K562 (cell line): ENCODE results near the gene ZKSCAN3. TPM values are rescaled to one million over a fixed set of nuclear protein-coding genes. Genes with fewer than 3 reads are reported as not detected.

Source experiments
- ATAC-seq: fragments of 200-7000 bp; cut with Tn5 transposase; 3 replicates; pipeline ENCODE4 v1.9.1; 2020; ENCODE audit warnings: moderate library complexity
- BruUV-seq: library from RNA; stranded (reverse); fragments of 400-500 nt; replicated peaks from 2 replicates; lab custom pipeline; 2021; lab: Mats Ljungman, UMichigan
- CTCF ChIA-PET: fragments of 300-600 bp; formaldehyde crosslinking; extraction: SDS; loops from one replicate; lab custom pipeline; 2021; ENCODE audit warnings: low intra/inter-chr PET ratio; lab: Yijun Ruan, JAX
- POLR2A ChIA-PET: fragments of 300-600, 350-650 bp; sonication (Branson Sonifier 250); formaldehyde crosslinking; extraction: SDS; loops from one replicate; lab custom pipeline; 2021; ENCODE audit warnings: antibody characterized with exemption, inconsistent platforms; lab: Yijun Ruan, JAX
- DNase-seq, 4 experiments: peaks; one replicate each; pipeline versions ENCODE4 v3.0.0 to v3.0.0-alpha.2; 2011 to 2018; ENCODE audit warnings: low spot score in 3 of 4, mixed read lengths in 3 of 4; ENCODE audit errors: extremely low read depth in 1 of 4
- FAIRE-seq: peaks from 2 replicates; lab custom pipeline; 2011; peaks lifted over from hg19 to GRCh38; lab: Jason Lieb, UNC
- H2AFZ ChIP-seq: 2 replicates; pipeline ENCODE4 v1.6.0; 2011; ENCODE audit warnings: low read depth, low read length, control low read depth, inconsistent platforms
- H3K27ac ChIP-seq: fragments of 200-600 bp; 3 replicates; pipeline ENCODE4 v1.8.0; 2011; ENCODE audit warnings: low read depth, mild to moderate bottlenecking, control low read depth, inconsistent platforms, low read length, moderate library complexity, mixed read lengths; ENCODE audit errors: extremely low read depth
- H3K27me3 ChIP-seq, 2 experiments: fragments of 300-600 bp in 1 of 2; 2 replicates in 1 of 2; 3 replicates in 1 of 2; pipeline versions ENCODE4 v1.6.0 to v1.8.0; 2011; ENCODE audit warnings: inconsistent platforms in 2 of 2, low read length in 2 of 2, mild to moderate bottlenecking in 1 of 2, mixed read lengths in 1 of 2, moderate library complexity in 1 of 2; ENCODE audit not compliant: control insufficient read depth in 2 of 2, insufficient read depth in 2 of 2
- H3K36me3 ChIP-seq: fragments of 300-600 bp; 3 replicates; pipeline ENCODE4 v1.8.0; 2011; ENCODE audit warnings: mild to moderate bottlenecking, low read length, inconsistent platforms; ENCODE audit not compliant: control insufficient read depth, insufficient read depth
- H3K4me1 ChIP-seq, 2 experiments: fragments of 200-600 bp in 1 of 2; replicated peaks in 1 of 2; 2 replicates in 1 of 2; 3 replicates in 1 of 2; pipeline versions ENCODE4 v1.5.1 to v1.8.0; 2011; ENCODE audit warnings: inconsistent platforms in 2 of 2, low read length in 2 of 2, mild to moderate bottlenecking in 1 of 2, mixed read lengths in 1 of 2, moderate library complexity in 1 of 2; ENCODE audit not compliant: control insufficient read depth in 2 of 2, insufficient read depth in 2 of 2
- H3K4me2 ChIP-seq: 2 replicates; pipeline ENCODE4 v1.6.1; 2011; ENCODE audit warnings: low read length, control low read depth, inconsistent platforms, mixed read lengths; ENCODE audit not compliant: insufficient read depth
- H3K4me3 ChIP-seq: fragments of 200-600 bp; sonication (generic), shearing (Covaris generic); 2 replicates; pipeline ENCODE4 v1.5.1; 2016; ENCODE audit warnings: control low read depth, inconsistent platforms
- H3K79me2 ChIP-seq: fragments of 200-600 bp; 3 replicates; pipeline ENCODE4 v1.8.0; 2011; ENCODE audit warnings: low read length, inconsistent platforms; ENCODE audit not compliant: control insufficient read depth, insufficient read depth
- H3K9ac ChIP-seq, 2 experiments: 2 replicates each; pipeline versions ENCODE4 v1.6.0 to v1.6.1; 2011; ENCODE audit warnings: low read depth in 2 of 2, low read length in 2 of 2, control low read depth in 1 of 2, inconsistent platforms in 1 of 2, mild to moderate bottlenecking in 1 of 2, mixed read lengths in 1 of 2; ENCODE audit not compliant: insufficient read depth in 1 of 2
- H3K9me1 ChIP-seq: one replicate; pipeline ENCODE4 v1.6.0; 2011; ENCODE audit warnings: inconsistent platforms, mild to moderate bottlenecking, low read length, moderate library complexity; ENCODE audit not compliant: control insufficient read depth, insufficient read depth
- H3K9me3 ChIP-seq: replicated peaks from 2 replicates; pipeline ENCODE4 v1.5.1; 2011; ENCODE audit warnings: low read depth, low read length, inconsistent platforms; ENCODE audit not compliant: control insufficient read depth, insufficient read depth
- H4K20me1 ChIP-seq: replicated peaks from 2 replicates; pipeline ENCODE4 v1.6.1; 2011; ENCODE audit warnings: low read length, inconsistent platforms, mixed read lengths; ENCODE audit not compliant: control insufficient read depth, insufficient read depth
- CEBPG ChIP-seq, 3 experiments: fragments of 200-800 bp in 1 of 3; sonication (Bioruptor generic) in 1 of 3; sonication (generic) in 1 of 3; formaldehyde crosslinking in 1 of 3; IDR thresholded peaks in 2 of 3; conservative IDR thresholded peaks in 1 of 3; 2 replicates each; pipeline versions ENCODE4 v1.6.1 to v1.8.0; 2016 to 2022; ENCODE audit warnings: missing compliant biosample characterization in 2 of 3, missing genetic modification characterization in 2 of 3, mild to moderate bottlenecking in 1 of 3, missing genetic modification reagents in 1 of 3
- ILF3 ChIP-seq: fragments of 450-650 bp; IDR thresholded peaks from 2 replicates; pipeline ENCODE4 v1.6.1; 2018; ENCODE audit warnings: antibody characterized with exemption, mild to moderate bottlenecking, moderate library complexity, borderline replicate concordance
- L3MBTL2 ChIP-seq: fragments of 450-650 bp; IDR thresholded peaks from 2 replicates; pipeline ENCODE4 v1.6.1; 2016; ENCODE audit warnings: mild to moderate bottlenecking, moderate library complexity
- MXI1 ChIP-seq: IDR thresholded peaks from 2 replicates; pipeline ENCODE4 v1.6.1; 2011; ENCODE audit warnings: low read depth, mild to moderate bottlenecking, improper control_type of control experiment, low read length
- NR3C1 ChIP-seq: sonication (generic); formaldehyde crosslinking; IDR thresholded peaks from 2 replicates; pipeline ENCODE4 v1.8.1; 2022; ENCODE audit warnings: missing genetic modification reagents
- SLC30A9 ChIP-seq: fragments of 250-450 bp; sonication (Bioruptor Pico); IDR thresholded peaks from 2 replicates; pipeline ENCODE4 v1.8.0; 2022; ENCODE audit warnings: mild to moderate bottlenecking, moderate library complexity
- ZNF584 ChIP-seq: fragments of 200-800 bp; sonication (Bioruptor generic); IDR thresholded peaks from 2 replicates; pipeline ENCODE4 v1.6.1; 2016; ENCODE audit warnings: low read depth, mild to moderate bottlenecking, missing genetic modification characterization, missing compliant biosample characterization
- ZNF668 ChIP-seq: fragments of 250-450 bp; sonication (Bioruptor Pico); IDR thresholded peaks from 2 replicates; pipeline ENCODE4 v1.8.0; 2022; ENCODE audit warnings: mild to moderate bottlenecking, inconsistent platforms
- WGBS: fragments of 100-300 bp; shearing (Covaris generic); methylation state at CpG from one replicate; pipeline ENCODE4 v1.1.6; 2016; ENCODE audit warnings: low coverage, mixed read lengths; ENCODE audit not compliant: insufficient coverage; ENCODE audit errors: missing lambda C conversion rate; 5-methylcytosine and 5-hydroxymethylcytosine counted together
- in situ Hi-C: fragments of 300-500 bp; cut with MboI; formaldehyde crosslinking; loops from 4 replicates; pipeline ENCODE4 v1.15.0; 2018; ENCODE audit warnings: inconsistent platforms, mixed read lengths
- intact Hi-C: fragments of 100-400 bp; cut with micrococcal nuclease; formaldehyde crosslinking; loops from 2 replicates; pipeline ENCODE4 v1.14.2; 2022
- polyA plus RNA-seq, 8 experiments: library from polyadenylated mRNA; depleted of rRNA in 4 of 8; stranded (reverse) in 5 of 8; unstranded in 3 of 8; fragments of >200 nt; fragmentation: Nextera tagmentation in 2 of 8; fragmentation: Illumina TruSeq in 1 of 8; extraction: Ambion mirVana in 2 of 8; extraction: Trizol in 1 of 8; gene quantifications; 2 replicates each; pipeline versions ENCODE4 v1.2.1 to v1.2.3, GENCODE V29; 2011 to 2014; ENCODE audit warnings: inconsistent platforms in 1 of 8, missing spikeins in 1 of 8
- total RNA-seq, 7 experiments: library from RNA; depleted of rRNA in 6 of 7; stranded (reverse); fragments of >200 nt in 6 of 7; fragmentation: Illumina TruSeq in 2 of 7; extraction: Trizol in 2 of 7; gene quantifications; 2 replicates each; pipeline versions ENCODE4 v1.2.1 to v1.2.3, GENCODE V29; 2011 to 2021; ENCODE audit warnings: low replicate concordance in 1 of 7

ZKSCAN3 gene
- total and polyA plus RNA-seq, 9 of the 15 experiments (the other 6 are each of a cell fraction or from before 2014, with no cell fraction given): 3.0 to 12.4 (median 10.2) TPM

DNA sequence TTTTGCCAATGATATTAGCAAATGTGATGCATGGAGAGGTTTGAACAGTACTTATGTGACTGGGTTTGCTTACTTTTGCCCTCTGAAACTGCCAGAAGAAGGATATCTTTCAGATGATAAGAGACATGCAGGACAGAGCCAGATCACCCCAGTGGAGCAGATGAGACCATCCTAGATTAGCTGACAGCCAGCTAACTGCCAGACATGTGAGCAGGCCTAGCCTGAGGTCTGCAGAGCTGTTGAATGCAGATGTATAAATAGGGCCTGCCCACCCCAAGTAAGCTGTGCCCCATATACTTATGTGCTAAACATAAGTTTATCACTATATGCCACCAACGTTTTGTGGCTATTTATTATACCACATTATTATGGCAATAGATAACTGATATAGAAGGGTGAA lies 19.7 kb upstream of the ZKSCAN3 start:
- peaks cover 16% of the 10 kb centered on the region for H3K36me3 ChIP-seq
- intact Hi-C loops: no loop called here
- TF ChIP-seq L3MBTL2: no peak
- no peak for TF ChIP-seq SLC30A9 (CRISPR knock-in tag)
- no peak for TF ChIP-seq CEBPG (CRISPR knock-in tag; IDR thresholded peaks at IDR 0.05)
- TF ChIP-seq CEBPG (tag; conservative IDR thresholded peaks at IDR 0.05 in 1 of 2, IDR thresholded peaks at IDR 0.05 in 1 of 2): no peak
- no peak for TF ChIP-seq ZNF668 (CRISPR knock-in tag)
- TF ChIP-seq NR3C1 (CRISPR knock-in tag): no peak
- no peak for TF ChIP-seq ILF3
- TF ChIP-seq ZNF584 (CRISPR knock-in tag): no peak
- no peak for TF ChIP-seq MXI1
- TF ChIP-seq, all 486 proteins: peak for 0
- no TSS peak for BruUV-seq
- 8% methylated on average over 1 of the region's 1 CpG for WGBS
- FAIRE-seq (no peak), DNase-seq (peak in 1 of 4 experiments; percentile 27), ATAC-seq (no peak)
- Histone ChIP-seq H3K4me2 (no peak overlapping the region), H3K9ac (no peak overlapping the region), H3K27me3 (no peaks in the 10 kb centered on the region), H3K9me3 (peaks cover 11% of the 10 kb centered on the region), H2AFZ (no peak overlapping the region), H3K9me1 (no peaks in the 10 kb centered on the region), H3K27ac (no peak overlapping the region), H3K4me3 (no peak overlapping the region), H4K20me1 (no peaks in the 10 kb centered on the region), H3K79me2 (peaks cover 6% of the 10 kb centered on the region), H3K4me1 (peaks cover 13 to 28% of the 10 kb centered on the region in 2 experiments)
- in situ Hi-C loops: no loop called here
- ChIA-PET POLR2A (interaction anchor here (1.0 kb wide), 1 partner anchor 11 kb away, joined by 3 read pairs; no protein-coding TSS in a partner anchor), CTCF (no interaction called here)
